ENCODE data around the gene LIPM.
A peak's percentile ranks its signal among the peaks of the same experiment; 100 is the strongest.

Gene LIPM

GRCh38 chr10:88848499-88848898 lies 46.0 kb downstream of the LIPM start:
- H2AFZ ChIP-seq (ENCODE audit: low read length): no peak overlapping the region
- no peaks in the 10 kb centered on the region for H3K9me2 ChIP-seq (replicated peaks; ENCODE audit: low read depth, low read length)
- H4K20me1 ChIP-seq (ENCODE audit: insufficient read depth, low read length, poor library complexity, severe bottlenecking): no peaks in the 10 kb centered on the region
- TF ChIP-seq CTCF (conservative IDR thresholded peaks at IDR 0.05; ENCODE audit: low read length): no peak
- TF ChIP-seq EZH2phosphoT487 (IDR thresholded peaks at IDR 0.05; ENCODE audit: borderline replicate concordance): no peak
- H3K4me3 ChIP-seq (ENCODE audit: low read length, poor library complexity, severe bottlenecking): no peak overlapping the region
- H3K79me2 ChIP-seq (ENCODE audit: insufficient read depth, low read length): no peaks in the 10 kb centered on the region
- no peaks in the 10 kb centered on the region for H3F3A ChIP-seq (ENCODE audit: low read depth)
- no peaks in the 10 kb centered on the region for H3K9me3 ChIP-seq (ENCODE audit: insufficient read depth, low read depth, low read length)
- H3K4me2 ChIP-seq (ENCODE audit: low read depth, low read length, poor library complexity, severe bottlenecking): peak overlapping the region; percentile 55
- H3K27me3 ChIP-seq (ENCODE audit: insufficient read depth, low read length, poor library complexity, severe bottlenecking): no peaks in the 10 kb centered on the region
- H3K9ac ChIP-seq (ENCODE audit: low read depth, low read length, poor library complexity, severe bottlenecking): no peak overlapping the region
- H3K36me3 ChIP-seq (ENCODE audit: insufficient read depth, low read length): no peaks in the 10 kb centered on the region
- H3K4me1 ChIP-seq (ENCODE audit: insufficient read depth, low read length, poor library complexity, severe bottlenecking): peaks cover 27% of the 10 kb centered on the region

GRCh38 chr10:88849234-88849633 lies 46.7 kb downstream of the LIPM start:
- H2AFZ ChIP-seq (ENCODE audit: low read length): peak overlapping the region; percentile 51
- peaks cover 34% of the 10 kb centered on the region for H3K4me1 ChIP-seq (ENCODE audit: insufficient read depth, low read length, poor library complexity, severe bottlenecking)
- TF ChIP-seq EZH2phosphoT487 (IDR thresholded peaks at IDR 0.05; ENCODE audit: borderline replicate concordance) (no peak), CTCF (conservative IDR thresholded peaks at IDR 0.05; ENCODE audit: low read length) (no peak)
- no peaks in the 10 kb centered on the region for H3K9me3 ChIP-seq (ENCODE audit: insufficient read depth, low read depth, low read length)
- no peak overlapping the region for H3K9ac ChIP-seq (ENCODE audit: low read depth, low read length, poor library complexity, severe bottlenecking)
- H3K4me3 ChIP-seq (ENCODE audit: low read length, poor library complexity, severe bottlenecking): no peak overlapping the region
- no peaks in the 10 kb centered on the region for H4K20me1 ChIP-seq (ENCODE audit: insufficient read depth, low read length, poor library complexity, severe bottlenecking)
- H3K36me3 ChIP-seq (ENCODE audit: insufficient read depth, low read length): no peaks in the 10 kb centered on the region
- H3F3A ChIP-seq (ENCODE audit: low read depth): no peaks in the 10 kb centered on the region
- no peaks in the 10 kb centered on the region for H3K27me3 ChIP-seq (ENCODE audit: insufficient read depth, low read length, poor library complexity, severe bottlenecking)
- H3K9me2 ChIP-seq (replicated peaks; ENCODE audit: low read depth, low read length): no peaks in the 10 kb centered on the region
- H3K79me2 ChIP-seq (ENCODE audit: insufficient read depth, low read length): no peaks in the 10 kb centered on the region
- no peak overlapping the region for H3K4me2 ChIP-seq (ENCODE audit: low read depth, low read length, poor library complexity, severe bottlenecking)

GRCh38 chr10:88850712-88851111 lies 48.2 kb downstream of the LIPM start:
- no peak for TF ChIP-seq EZH2phosphoT487 (IDR thresholded peaks at IDR 0.05; ENCODE audit: borderline replicate concordance)
- no peak for TF ChIP-seq CTCF (conservative IDR thresholded peaks at IDR 0.05; ENCODE audit: low read length)
- H3K27me3 ChIP-seq (ENCODE audit: insufficient read depth, low read length, poor library complexity, severe bottlenecking): no peaks in the 10 kb centered on the region
- H3K9me3 ChIP-seq (ENCODE audit: insufficient read depth, low read depth, low read length): no peaks in the 10 kb centered on the region
- no peaks in the 10 kb centered on the region for H3K79me2 ChIP-seq (ENCODE audit: insufficient read depth, low read length)
- peak overlapping the region; percentile 18 for H2AFZ ChIP-seq (ENCODE audit: low read length)
- H3K4me1 ChIP-seq (ENCODE audit: insufficient read depth, low read length, poor library complexity, severe bottlenecking): peaks cover 41% of the 10 kb centered on the region
- no peaks in the 10 kb centered on the region for H3K36me3 ChIP-seq (ENCODE audit: insufficient read depth, low read length)
- H3K9me2 ChIP-seq (replicated peaks; ENCODE audit: low read depth, low read length): no peaks in the 10 kb centered on the region
- no peaks in the 10 kb centered on the region for H3F3A ChIP-seq (ENCODE audit: low read depth)
- H3K9ac ChIP-seq (ENCODE audit: low read depth, low read length, poor library complexity, severe bottlenecking): no peak overlapping the region
- no peak overlapping the region for H3K4me3 ChIP-seq (ENCODE audit: low read length, poor library complexity, severe bottlenecking)
- H4K20me1 ChIP-seq (ENCODE audit: insufficient read depth, low read length, poor library complexity, severe bottlenecking): no peaks in the 10 kb centered on the region
- no peak overlapping the region for H3K4me2 ChIP-seq (ENCODE audit: low read depth, low read length, poor library complexity, severe bottlenecking)
